GM12873 (cell line): ENCODE results near the gene DCTN3.

ENCODE experiments used
- TF ChIP-seq, protein P1 (sequence below): IDR thresholded peaks from 2 replicates; pipeline ENCODE4 v1.5.1; 2012; ENCODE audit warnings: low read depth, mild to moderate bottlenecking, moderate library complexity, low read length, control low read depth; ENCODE audit not compliant: insufficient read depth; ENCODE audit errors: missing control alignments

Gene DCTN3

DNA sequence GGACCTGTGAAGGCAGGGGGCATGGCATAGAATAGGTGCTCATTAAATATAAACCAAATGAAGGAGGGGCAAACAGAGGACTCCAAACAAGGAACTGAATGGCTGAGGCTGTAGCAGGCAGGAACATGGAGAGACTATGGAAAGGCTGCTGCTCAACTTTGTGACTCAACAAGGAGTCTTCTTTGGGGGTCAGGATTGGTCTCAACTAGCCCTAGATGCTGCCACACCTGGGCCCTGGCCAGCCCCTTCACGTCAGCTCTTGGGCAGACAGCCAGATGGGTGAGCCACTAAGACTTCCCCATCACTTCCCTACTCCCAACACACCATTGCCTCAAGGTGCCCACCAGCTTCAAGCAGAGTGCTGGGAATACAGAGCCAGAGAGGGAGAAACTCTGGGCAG lies 19.4 kb downstream of the DCTN3 start:
- TF ChIP-seq, protein P1, sequence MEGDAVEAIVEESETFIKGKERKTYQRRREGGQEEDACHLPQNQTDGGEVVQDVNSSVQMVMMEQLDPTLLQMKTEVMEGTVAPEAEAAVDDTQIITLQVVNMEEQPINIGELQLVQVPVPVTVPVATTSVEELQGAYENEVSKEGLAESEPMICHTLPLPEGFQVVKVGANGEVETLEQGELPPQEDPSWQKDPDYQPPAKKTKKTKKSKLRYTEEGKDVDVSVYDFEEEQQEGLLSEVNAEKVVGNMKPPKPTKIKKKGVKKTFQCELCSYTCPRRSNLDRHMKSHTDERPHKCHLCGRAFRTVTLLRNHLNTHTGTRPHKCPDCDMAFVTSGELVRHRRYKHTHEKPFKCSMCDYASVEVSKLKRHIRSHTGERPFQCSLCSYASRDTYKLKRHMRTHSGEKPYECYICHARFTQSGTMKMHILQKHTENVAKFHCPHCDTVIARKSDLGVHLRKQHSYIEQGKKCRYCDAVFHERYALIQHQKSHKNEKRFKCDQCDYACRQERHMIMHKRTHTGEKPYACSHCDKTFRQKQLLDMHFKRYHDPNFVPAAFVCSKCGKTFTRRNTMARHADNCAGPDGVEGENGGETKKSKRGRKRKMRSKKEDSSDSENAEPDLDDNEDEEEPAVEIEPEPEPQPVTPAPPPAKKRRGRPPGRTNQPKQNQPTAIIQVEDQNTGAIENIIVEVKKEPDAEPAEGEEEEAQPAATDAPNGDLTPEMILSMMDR: no peak

DNA sequence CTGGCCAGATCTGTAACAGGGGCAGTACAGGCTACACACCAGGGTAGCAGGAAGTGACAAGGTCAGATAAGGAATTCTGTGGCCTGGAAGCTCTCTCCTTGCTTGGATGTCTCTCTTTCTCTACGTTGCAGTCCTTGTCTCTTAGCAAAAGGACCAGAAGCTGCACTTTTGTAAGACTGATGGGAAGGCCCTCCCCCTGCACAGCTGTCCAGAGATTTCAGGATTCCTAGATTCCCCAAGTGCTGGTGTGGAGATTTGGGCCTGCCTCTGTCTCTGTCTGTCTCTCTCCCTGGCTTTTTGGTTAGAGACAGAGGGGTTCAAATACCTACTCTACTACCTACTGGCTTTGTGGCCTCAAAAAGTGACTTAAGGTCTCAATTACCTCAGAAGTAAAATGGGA lies 20.7 kb downstream of the DCTN3 start:
- TF ChIP-seq, protein P1: no peak

DNA sequence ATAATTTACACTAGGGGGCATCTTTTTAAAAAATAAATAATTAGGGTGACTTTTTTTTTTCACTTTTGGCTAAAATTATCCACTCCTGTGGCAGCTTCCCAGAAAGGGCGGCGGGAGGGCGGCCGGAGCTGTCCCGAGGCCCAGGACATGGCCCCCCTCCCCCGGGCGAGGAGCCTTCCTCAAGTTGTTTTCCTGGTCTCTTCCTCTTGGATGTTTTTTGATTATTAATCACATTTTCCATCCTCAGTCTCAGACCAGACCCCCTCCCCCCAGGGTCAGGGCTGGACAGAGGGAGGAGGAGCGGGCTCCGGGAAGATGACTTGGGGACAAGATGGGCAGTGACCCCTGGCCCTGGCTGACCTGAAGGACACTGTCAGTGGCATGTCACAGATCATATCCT lies 26.1 kb downstream of the DCTN3 start:
- TF ChIP-seq, protein P1: no peak

DNA sequence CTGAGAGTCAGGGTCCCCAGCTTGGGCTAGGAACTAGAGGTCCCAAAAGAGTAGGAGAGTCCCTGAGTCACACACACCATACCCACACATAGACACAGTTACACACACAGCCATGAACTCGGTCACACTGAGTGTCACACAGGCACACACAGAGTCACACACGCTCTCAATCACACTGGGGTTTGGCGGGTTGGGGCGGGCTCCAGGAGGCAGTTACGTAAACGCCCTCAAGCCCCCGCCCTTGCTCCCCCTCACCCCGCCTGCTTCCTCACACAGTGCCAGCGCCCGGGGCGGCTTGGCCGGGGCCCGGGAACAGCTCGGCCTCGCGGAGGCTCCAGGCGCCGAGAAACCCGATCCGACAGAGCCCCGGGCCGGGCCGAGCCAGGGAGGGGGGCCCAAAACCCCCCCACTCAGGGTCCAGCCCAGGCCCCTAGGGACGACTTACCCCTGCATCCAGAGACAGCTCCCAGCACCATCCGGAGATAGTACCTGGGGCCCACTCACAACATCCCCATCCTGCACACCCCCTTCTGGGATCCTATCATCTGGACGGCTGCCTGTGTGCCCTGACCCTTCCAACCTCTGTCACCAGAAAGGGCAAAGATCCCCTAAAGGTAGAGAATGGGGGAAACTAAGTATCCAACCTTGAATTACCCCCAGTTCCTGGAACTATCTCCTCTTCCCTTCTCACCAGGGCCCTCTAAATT lies 27.2 kb downstream of the DCTN3 start:
- TF ChIP-seq, protein P1: no peak

DNA sequence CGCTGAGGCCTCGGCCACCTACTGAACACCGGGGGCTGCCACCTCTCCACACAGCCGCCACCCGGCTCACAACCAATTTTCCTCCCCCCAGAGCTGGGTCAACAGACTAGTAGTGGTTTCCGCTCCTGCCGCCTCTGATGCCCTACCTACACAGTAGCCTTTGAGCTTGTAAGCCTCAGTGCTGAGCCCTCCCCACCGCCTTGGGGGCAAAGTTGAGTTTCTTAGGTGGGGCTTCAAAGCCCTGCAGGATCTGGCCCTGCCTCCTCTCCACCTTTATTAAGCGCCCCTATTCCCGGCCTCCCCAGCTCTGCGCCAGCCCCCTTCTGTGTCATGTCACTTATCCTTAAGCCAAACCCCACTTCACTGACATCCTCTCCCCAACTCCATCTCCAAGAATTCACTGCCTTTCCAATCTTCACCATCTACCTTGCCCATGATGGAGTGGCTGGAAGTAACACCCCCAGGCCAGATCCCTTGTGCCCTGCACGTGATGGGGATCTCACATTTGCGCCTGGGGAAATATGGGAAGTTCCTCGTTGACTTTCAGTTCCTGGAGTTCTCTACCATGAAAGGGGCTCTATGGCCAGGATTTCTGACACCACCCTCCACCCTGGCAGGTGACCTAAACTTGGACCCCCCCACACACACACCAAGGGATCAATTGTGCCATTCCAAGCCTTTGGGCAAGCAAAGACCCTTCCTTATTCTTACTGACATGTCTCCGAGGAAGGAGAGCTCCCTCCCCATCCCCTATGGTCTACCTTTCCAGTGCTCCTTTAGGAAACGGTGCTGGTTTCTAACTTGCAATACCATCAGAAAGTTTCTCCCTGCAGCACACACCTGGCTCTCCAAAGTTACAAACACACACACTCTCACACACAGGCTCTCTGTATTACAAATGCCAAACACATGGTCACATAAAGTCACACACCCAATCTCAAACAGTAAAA lies 28.1 kb downstream of the DCTN3 start:
- TF ChIP-seq, protein P1: no peak

DNA sequence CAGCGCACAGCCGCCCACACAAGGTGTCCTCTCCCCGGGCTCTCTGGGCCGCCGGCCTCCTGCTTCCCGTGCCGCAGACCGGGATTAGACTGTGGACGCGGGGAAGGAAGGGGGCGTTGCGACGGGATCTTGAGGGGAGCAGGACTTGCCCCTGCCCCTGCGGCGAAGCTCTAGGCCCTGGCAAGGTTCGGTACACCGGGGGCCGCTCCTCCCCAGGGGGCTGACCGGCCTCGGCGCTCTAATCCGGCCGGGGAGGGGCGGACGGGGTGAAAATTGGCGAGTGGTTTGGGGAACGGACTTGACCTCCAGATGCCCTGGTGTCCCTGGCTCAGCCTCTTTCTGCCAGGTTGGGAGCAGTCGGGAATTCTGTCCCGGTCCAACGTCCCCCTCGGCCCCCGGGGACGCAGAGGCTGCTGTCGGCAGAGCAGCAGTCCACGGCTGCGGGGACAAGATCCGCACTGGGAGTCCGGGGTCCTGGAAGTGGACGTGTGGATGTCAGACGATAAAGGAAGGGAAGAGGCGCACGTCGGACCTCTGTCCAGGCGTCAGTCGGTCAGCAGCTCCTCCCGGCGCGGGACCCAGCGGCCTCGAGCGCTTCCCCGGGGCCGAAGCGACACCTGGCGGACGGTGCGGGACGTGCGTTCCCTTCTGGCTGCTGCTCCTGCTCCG lies 28.9 kb downstream of the DCTN3 start:
- TF ChIP-seq, protein P1: peak; percentile 92

DNA sequence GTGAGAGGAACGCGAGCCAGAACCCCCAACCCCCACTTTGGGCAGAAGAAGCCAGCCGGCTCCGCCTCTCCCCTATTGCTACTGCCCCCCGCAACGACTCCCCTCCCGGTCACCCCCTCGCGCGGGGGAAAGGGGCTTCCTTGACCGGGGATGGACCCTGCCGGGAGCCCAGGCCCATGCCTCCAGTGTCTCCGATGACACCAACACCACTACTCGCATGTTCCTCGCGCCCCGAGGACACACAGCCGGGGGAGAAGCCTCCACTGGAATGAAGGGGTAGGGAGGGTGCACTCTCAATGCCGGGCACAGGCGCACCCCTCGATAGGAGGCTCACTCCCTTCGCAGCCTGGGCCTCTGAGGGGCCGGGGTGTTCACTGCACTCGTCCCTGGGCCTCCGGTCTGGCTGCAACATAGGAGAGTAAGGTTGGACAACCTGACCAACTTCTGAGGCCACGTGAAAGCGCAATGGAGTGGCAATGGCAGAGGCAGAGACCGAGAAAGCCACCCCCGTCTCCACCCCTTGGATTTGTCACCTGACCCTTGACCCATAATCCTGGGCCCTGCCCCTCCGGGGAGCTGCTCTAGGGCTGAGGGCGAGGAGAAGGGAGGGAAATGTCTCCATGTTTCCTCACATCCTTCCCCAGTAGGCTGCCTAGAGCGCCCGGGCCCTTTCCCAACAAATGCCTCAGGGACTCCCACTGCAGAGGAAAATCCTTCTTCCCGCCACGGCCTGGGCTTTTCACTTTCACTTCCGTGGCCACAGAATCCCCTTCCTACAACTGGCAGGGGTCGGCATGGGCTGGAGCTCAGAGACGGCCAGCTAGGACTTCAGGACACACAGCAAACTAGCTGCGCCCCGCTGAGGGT lies 29.7 kb downstream of the DCTN3 start:
- TF ChIP-seq, protein P1: no peak
